Activated CD4-positive, CD25-positive, alpha-beta regulatory T cell treated with anti-CD3 and anti-CD28 coated beads, Interleukin-2, amount 50 U/mL, for 16 hours (primary cell): ENCODE measurements around the gene CALD1.

Experiments used
- DNase-seq: peaks from one replicate; pipeline ENCODE4 v3.0.0-alpha.2; 2020; ENCODE audit warnings: low read depth, low spot score

The CALD1 gene

GRCh38 chr7:134857958-134858357, 78.5 kb downstream of the CALD1 start:
- DNase-seq = no peak

- DNase-seq = no peak
Observed at GRCh38 chr7:134859783-134860182, 80.3 kb downstream of the CALD1 start.

- no peak for DNase-seq
Observed at GRCh38 chr7:134865001-134865845, 85.8 kb downstream of the CALD1 start.

GRCh38 chr7:134866617-134867016, 87.2 kb downstream of the CALD1 start:
- no peak for DNase-seq

GRCh38 chr7:134870156-134870555, 90.7 kb downstream of the CALD1 start:
- DNase-seq = no peak

- DNase-seq = no peak
Observed at GRCh38 chr7:134870781-134871180, 91.3 kb downstream of the CALD1 start.

GRCh38 chr7:134873253-134873652, 93.8 kb downstream of the CALD1 start:
- DNase-seq = no peak

- no peak for DNase-seq
Observed at GRCh38 chr7:134874407-134874806, 95.0 kb downstream of the CALD1 start.

GRCh38 chr7:134875867-134876266, 96.4 kb downstream of the CALD1 start:
- no peak for DNase-seq

- no peak for DNase-seq
Observed at GRCh38 chr7:134878746-134879357, 99.4 kb downstream of the CALD1 start.

- no peak for DNase-seq
Observed at GRCh38 chr7:134879815-134880475, 100.5 kb downstream of the CALD1 start.

- DNase-seq = no peak
Observed at GRCh38 chr7:134882481-134882880, 103.0 kb downstream of the CALD1 start.

- DNase-seq = no peak
Observed at GRCh38 chr7:134885967-134886352, 106.5 kb downstream of the CALD1 start.

GRCh38 chr7:134886353-134887057, 107.1 kb downstream of the CALD1 start:
- DNase-seq = no peak

GRCh38 chr7:134887523-134887922, 108.1 kb downstream of the CALD1 start:
- no peak for DNase-seq

- DNase-seq = no peak
Observed at GRCh38 chr7:134888141-134888740, 108.8 kb downstream of the CALD1 start.

GRCh38 chr7:134890246-134891240, 111.1 kb downstream of the CALD1 start:
- no peak for DNase-seq

GRCh38 chr7:134891262-134891695, 111.8 kb downstream of the CALD1 start:
- no peak for DNase-seq

GRCh38 chr7:134891696-134892678, 112.6 kb downstream of the CALD1 start:
- DNase-seq = no peak
